ENCODE data around the gene GIMAP5. TPM values are rescaled to one million over a fixed set of nuclear protein-coding genes. Genes with fewer than 3 reads are reported as not detected.

GIMAP5 gene
- total and polyA plus RNA-seq, 9 of the 15 experiments (the other 6 are each of a cell fraction or from before 2014, with no cell fraction given), result 0.35 TPM; not detected in 8

GRCh38 chr7:150778738-150779301 lies 41.6 kb downstream of the GIMAP5 start (continued):
- TF ChIP-seq MBD1 (CRISPR knock-in tag; IDR thresholded peaks at IDR 0.05) (peak; percentile 64; the same call in 1 of the 2 replicates), MAFK (IDR thresholded peaks at IDR 0.05; ENCODE audit: low read length) (0 out of 2 replicates have a peak, but pooled peaks have one; percentile 11), CTCF (IDR thresholded peaks at IDR 0.05 in 2 of 3, conservative IDR thresholded peaks at IDR 0.05 in 1 of 3; ENCODE audit: insufficient read depth in 2 of 3, low read depth in 1 of 3, low read length in 3 of 3) (peak; percentile 93 to 98 (median 97)), SUPT5H (IDR thresholded peaks at IDR 0.05) (no peak), SRSF9 (IDR thresholded peaks at IDR 0.05; ENCODE audit: borderline replicate concordance, low read depth, low read length) (no peak), JUN (IDR thresholded peaks at IDR 0.05; ENCODE audit: borderline replicate concordance, low read depth, low read length) (0 out of 2 replicates have a peak, but pooled peaks have one; percentile 20), JUN (CRISPR knock-in tag; IDR thresholded peaks at IDR 0.05; ENCODE audit: borderline replicate concordance) (no peak), SMC3 (conservative IDR thresholded peaks at IDR 0.05; ENCODE audit: insufficient read depth, low read depth, low read length) (peak; percentile 92), CREBBP (IDR thresholded peaks at IDR 0.05; ENCODE audit: low read depth, low read length) (no peak), REST (IDR thresholded peaks at IDR 0.05; ENCODE audit: borderline replicate concordance) (peak; percentile 93), REST (CRISPR knock-in tag; IDR thresholded peaks at IDR 0.05; ENCODE audit: low read depth) (no peak), HDAC2 (IDR thresholded peaks at IDR 0.05) (no peak), ARNT (IDR thresholded peaks at IDR 0.05) (peak in 1 of 2 experiments; percentile 60; a peak in 1 of 4 replicates), BRF1 (IDR thresholded peaks at IDR 0.05; ENCODE audit: borderline replicate concordance, extremely low read depth, insufficient read length) (no peak), EP300 (IDR thresholded peaks at IDR 0.05; ENCODE audit: low read length) (peak; percentile 12; the same call in 1 of the 2 replicates)

Measured in K562 (cell line).